Keratinocyte (primary cell): ENCODE data around the gene COCH.
"Not testable (repeated sequence)": the region's sequence is repeated elsewhere in the genome, so short reads cannot be mapped to it uniquely, and the experiment has no call there.

Source experiments
- CTCF ChIP-seq, 3 experiments: IDR thresholded peaks in 1 of 3; conservative IDR thresholded peaks in 1 of 3; optimal IDR thresholded peaks in 1 of 3; 2 replicates in 2 of 3; 3 replicates in 1 of 3; pipeline versions ENCODE3 to v1.5.1; 2011; ENCODE audit warnings: low read length in 3 of 3, mild to moderate bottlenecking in 3 of 3, moderate library complexity in 2 of 3, control low read depth in 1 of 3, inconsistent platforms in 1 of 3; ENCODE audit not compliant: insufficient read depth in 2 of 3; ENCODE audit errors: extremely low read depth in 1 of 3
- EZH2 ChIP-seq: IDR thresholded peaks from one replicate; pipeline ENCODE4 v1.6.1; 2012; ENCODE audit warnings: inconsistent platforms, mild to moderate bottlenecking, low read length, moderate library complexity

DNA sequence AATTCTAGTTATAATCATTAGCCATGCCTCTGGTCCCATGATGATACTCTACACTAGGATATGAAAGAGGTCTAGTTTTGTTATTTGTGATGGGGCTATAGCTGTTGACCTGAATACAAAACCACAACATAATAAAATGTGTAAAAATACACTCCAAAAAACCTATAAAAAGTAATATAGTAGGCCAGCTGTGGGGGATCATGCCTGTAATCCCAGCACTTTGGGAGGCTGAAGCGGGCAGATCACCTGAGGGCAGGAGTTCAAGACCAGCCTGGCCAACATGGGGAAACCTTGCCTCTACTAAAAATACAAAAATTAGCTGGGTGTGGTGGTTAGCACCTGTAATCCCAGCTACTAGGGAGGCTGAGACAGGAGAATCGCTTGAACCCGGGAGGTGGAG is 22.8 kb downstream of the COCH start:
- TF ChIP-seq EZH2; CTCF (optimal IDR thresholded peaks at IDR 0.05 in 1 of 3, IDR thresholded peaks at IDR 0.05 in 1 of 3, conservative IDR thresholded peaks at IDR 0.05 in 1 of 3; ENCODE audit: extremely low read depth in 1 of 3, insufficient read depth in 2 of 3, low read length in 3 of 3): not testable (repeated sequence)
